Fibroblast of the conjunctiva (primary cell): ENCODE data around the gene HSP90AA1.
"Not testable (repeated sequence)": the region's sequence is repeated elsewhere in the genome, so short reads cannot be mapped to it uniquely, and the experiment has no call there.

Experiments used
- DNase-seq: peaks from one replicate; pipeline ENCODE4 v3.0.0-alpha.2; 2010; ENCODE audit warnings: low read depth

Gene HSP90AA1

GRCh38 chr14:102066041-102066451 lies 20.8 kb downstream of the HSP90AA1 start:
- no peak for DNase-seq

GRCh38 chr14:102064590-102064989 lies 22.3 kb downstream of the HSP90AA1 start:
- not testable (repeated sequence) for DNase-seq

- no peak for DNase-seq
Observed at GRCh38 chr14:102063808-102064429, 22.9 kb downstream of the HSP90AA1 start.

GRCh38 chr14:102063109-102063807 lies 23.6 kb downstream of the HSP90AA1 start:
- peak; percentile 80 for DNase-seq

GRCh38 chr14:102058961-102059360 lies 27.9 kb downstream of the HSP90AA1 start:
- DNase-seq, result no peak

GRCh38 chr14:102058146-102058545 lies 28.7 kb downstream of the HSP90AA1 start:
- no peak for DNase-seq

- DNase-seq, result no peak
Observed at GRCh38 chr14:102057480-102058114, 29.2 kb downstream of the HSP90AA1 start.

- DNase-seq, result no peak
Observed at GRCh38 chr14:102056694-102057442, 30.0 kb downstream of the HSP90AA1 start.

GRCh38 chr14:102055181-102055901 lies 31.5 kb downstream of the HSP90AA1 start:
- DNase-seq, result peak; percentile 13

- no peak for DNase-seq
Observed at GRCh38 chr14:102052522-102052921, 34.3 kb downstream of the HSP90AA1 start.

- peak; percentile 32 for DNase-seq
Observed at GRCh38 chr14:102050625-102051024, 36.2 kb downstream of the HSP90AA1 start.

GRCh38 chr14:102050026-102050405 lies 36.8 kb downstream of the HSP90AA1 start:
- DNase-seq, result no peak

GRCh38 chr14:102049258-102050025 lies 37.4 kb downstream of the HSP90AA1 start:
- DNase-seq, result no peak

GRCh38 chr14:102047808-102048540 lies 38.9 kb downstream of the HSP90AA1 start:
- DNase-seq, result no peak

GRCh38 chr14:102046337-102047278 lies 40.2 kb downstream of the HSP90AA1 start:
- peak; percentile 67 for DNase-seq

- no peak for DNase-seq
Observed at GRCh38 chr14:102044566-102044965, 42.3 kb downstream of the HSP90AA1 start.

GRCh38 chr14:102043251-102044025 lies 43.4 kb downstream of the HSP90AA1 start:
- no peak for DNase-seq

GRCh38 chr14:102042699-102043098 lies 44.1 kb downstream of the HSP90AA1 start:
- no peak for DNase-seq
